NCI-H2029 treated with DMSO at 0.1 percent for 48 hours (cell line): Measurements from ENCODE around the gene ME3.
"Not testable (repeated sequence)": the region's sequence is repeated elsewhere in the genome, so short reads cannot be mapped to it uniquely, and the experiment has no call there.

Experiments
- DNase-seq: peaks from one replicate; lab custom pipeline; 2025; lab: John Stamatoyannopoulos, UW

Gene ME3

DNA sequence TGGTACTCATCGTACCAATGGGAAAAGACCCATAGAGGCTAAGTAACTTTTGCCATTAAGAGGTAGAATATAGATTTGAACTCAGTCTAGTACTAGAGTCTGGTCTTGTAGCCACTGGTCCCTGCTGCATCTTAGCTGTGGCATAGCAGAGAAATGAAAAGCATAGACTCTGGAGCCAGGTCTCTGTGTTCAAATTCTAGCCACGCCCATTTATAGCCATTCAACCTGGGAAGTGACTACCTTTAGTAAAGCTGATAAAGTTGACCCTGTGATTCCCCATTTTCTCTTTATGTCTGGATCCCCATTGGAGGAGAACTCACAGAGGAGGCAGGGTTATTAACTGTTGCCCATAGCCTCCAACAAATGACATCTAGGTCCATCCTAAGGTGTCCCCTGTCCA lies 113.6 kb downstream of the ME3 start:
- DNase-seq: no peak

DNA sequence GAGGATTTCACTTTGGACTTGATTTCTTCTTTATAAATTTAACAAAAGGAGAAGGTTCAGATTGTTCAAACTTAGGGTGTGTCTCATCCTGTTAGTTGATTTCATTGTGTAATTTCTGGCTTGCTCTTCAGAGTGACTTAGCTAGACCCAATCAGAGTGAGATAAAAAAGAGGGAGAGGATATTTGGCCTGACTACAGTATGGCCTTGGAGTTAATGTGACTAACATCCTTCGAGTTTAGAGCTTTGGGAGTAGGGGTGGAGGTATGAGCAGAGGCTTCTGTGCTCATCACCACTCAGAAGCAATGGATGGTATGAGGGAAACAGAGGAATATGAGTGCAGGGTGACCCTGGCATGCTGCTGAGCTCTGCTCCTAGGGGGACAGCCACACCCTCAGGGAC lies 114.2 kb downstream of the ME3 start:
- DNase-seq: no peak

DNA sequence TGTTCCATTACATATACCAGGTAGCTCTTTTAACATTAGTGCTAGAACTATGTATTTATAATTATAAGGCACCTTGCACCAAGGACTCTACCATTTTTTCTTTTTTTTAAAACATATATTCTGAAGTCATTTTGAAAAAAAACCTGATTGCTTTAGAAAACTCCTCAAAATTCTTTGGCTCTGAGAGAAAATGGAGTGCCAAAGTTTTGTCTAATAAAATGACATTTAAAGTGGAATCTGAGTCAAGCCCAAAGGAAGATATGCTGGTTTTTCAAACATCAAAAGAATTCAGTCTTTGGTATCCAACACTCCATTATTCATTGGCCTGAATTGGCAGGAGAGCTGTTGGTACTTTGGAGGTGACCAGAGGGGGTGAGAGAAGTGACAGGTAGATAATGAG lies 116.5 kb downstream of the ME3 start:
- no peak for DNase-seq

GRCh38 chr11:86555401-86555800 lies 117.0 kb downstream of the ME3 start:
- DNase-seq: no peak

DNA sequence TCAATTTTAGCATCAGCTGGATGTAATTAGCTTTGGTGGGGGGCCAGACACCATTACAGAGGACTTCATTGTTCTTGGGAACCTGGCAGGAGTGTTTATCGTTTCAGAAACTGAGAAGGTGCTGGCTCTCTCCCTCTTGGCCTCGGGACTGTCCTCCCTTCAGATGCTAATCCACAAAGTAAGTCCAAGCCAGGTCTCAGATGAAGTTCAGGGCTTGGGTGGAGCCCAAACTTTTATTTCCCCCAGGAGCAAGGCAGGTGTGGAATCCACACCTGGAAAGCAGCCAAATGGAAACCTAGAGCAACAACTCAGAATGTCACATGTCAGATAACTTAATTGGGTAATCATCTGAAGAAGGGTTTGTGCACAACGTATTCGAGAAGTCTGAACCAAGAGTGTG lies 119.2 kb downstream of the ME3 start:
- no peak for DNase-seq

DNA sequence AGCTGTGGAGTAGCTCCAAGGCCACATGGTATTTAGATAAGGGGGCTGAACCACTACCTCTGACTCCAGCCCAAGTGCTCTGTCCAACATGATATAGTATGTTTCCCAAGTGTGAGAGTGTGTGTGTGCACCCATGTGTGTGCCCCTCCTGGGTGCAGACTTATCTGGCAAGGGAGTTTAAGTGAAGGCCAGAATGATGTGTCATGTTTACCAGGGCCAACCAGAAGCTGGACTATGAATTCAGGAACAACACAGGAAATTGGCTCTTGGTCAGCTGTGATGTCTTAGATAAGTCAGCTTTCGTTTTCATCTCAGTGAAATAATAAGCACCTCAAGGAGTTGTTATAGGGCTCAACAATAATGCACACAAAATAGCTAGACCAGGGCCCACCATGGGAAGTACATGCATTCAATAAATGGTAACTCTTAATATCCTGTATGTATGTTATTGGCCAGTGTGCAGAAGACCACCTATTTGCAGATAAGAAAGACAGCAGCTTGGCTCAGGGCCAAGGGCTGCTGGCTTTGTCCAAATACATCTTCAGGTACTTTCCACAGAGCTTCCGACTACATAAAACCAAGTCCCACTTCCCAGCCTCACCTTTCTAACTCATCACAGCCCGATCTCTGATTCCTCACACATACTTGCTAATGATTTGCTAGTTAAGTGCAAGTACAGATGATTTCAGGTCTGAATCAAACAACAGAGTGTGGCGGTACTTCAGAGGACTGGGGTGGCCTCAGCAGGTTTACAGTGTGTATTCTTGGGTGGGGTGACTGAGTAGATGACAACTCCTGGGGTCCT lies 120.9 kb downstream of the ME3 start:
- peak; percentile 44 for DNase-seq

GRCh38 chr11:86550757-86551156 lies 121.7 kb downstream of the ME3 start:
- no peak for DNase-seq

DNA sequence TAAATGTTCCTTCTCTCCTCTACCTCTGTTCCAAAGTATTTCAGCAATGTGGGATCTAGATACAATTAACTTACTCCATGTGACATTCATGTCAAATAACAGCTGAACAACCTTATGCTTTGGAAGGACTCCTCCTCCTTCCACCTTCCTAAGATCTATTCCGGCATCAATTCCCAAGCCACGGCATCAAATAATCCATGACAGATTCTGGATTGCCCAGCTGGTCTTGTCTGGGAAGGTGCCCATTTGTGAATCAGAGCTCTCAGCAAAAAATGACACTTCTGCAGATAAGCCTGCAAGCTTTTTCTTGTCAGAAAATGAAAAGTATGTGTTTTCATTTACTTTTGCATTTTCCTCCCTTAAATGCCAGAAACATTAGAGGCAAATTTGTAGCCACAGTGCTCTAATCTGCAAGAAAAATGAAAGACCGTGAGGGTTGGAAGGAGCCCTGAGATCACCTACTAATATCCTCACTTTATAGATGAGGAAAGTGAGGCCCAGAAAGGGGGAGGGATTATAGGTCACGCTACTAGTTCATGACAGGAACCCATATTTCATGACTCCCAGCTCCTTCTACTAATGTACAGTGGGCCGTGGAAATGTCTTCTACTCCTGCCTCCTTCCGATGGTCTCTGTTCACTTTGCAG lies 124.0 kb downstream of the ME3 start:
- DNase-seq: no peak

- no peak for DNase-seq
These were observed 124.7 kb downstream of the ME3 start for GRCh38 chr11:86547727-86548126.

DNA sequence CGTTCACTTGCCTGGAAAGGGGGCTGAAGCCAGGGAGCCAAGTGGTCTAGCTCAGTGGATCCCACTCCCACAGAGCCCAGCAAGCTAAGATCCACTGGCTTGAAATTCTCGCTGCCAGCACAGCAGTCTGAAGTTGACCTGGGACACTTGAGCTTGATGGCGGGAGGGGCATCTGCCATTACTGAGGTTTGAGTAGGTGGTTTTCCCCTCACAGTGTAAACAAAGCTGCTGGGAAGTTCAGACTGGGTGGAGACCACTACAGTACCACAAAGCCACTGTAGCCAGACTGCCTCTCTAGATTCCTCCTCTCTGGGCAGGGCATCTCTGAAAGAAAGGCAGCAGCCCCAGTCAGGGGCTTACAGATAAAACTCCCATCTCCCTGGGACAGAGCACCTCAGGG lies 131.1 kb downstream of the ME3 start:
- not testable (repeated sequence) for DNase-seq

DNA sequence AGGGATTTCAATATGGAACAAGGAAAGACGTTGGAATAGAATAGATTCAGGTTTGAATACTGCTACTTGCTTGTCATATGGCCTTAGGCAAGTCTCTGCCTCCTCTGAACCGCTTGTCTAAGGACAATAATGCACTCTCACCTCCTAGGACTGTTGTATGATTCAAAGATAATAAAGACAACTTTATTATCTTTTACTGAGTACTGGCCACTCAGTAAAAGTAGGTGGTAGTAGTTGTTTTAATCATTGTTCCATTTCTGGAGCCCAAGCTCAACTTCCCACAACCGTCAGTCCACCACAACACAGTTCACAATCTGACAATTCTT lies 134.2 kb downstream of the ME3 start:
- DNase-seq: no peak

DNA sequence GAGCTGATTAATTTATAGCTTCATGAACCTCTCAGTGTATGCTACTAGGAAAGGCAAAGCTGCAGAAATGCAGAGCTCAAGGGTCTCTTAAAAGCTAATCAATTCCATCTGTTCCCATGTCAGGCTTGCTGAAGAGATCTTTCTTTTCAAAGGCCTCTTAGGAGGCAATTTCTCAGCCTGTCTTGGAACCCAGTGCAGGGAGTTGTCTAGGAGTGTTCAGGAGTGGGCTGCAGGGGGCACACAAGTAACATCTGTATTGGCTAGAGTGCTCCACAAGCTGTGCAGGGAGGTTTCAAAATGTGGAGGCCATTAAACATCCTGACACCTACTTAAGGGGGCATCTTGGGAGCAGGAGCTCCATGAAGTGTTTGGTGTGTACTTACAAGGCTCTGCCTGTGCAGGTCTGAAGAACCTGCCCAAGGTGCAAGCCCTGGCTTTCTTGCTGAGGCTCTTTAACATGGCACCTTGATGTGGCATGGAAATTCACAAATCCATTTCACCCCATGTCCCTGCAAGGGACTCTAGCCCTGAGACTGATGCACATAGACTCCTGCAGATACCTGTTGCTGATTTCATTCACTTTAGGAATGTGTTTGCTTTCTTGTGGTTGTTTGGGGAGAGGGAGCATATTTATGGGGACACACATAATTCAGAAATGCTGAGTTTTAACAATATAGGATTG lies 134.7 kb downstream of the ME3 start:
- DNase-seq: no peak

DNA sequence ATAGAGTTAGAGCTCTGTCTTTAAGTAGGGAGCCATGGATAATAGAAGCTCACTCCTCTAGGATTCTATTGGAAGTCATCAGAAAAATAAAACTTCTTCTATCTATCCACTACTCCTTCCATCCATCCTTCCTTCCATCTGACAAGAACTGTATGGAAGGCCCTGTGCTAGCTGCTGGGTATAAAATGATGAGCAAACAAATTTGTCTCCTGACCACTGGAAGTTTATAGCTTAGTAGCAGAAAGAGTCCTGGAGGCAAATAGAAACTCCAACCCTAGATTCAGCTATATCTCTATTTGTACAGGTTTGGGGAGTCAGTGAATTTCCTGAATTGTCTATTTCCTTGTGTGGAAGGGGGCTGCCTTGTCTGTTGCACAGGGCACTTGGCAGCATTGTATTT lies 136.6 kb downstream of the ME3 start:
- no peak for DNase-seq

GRCh38 chr11:86524620-86525352 lies 147.6 kb downstream of the ME3 start:
- DNase-seq: no peak

GRCh38 chr11:86523738-86524619 lies 148.4 kb downstream of the ME3 start:
- DNase-seq: no peak

DNA sequence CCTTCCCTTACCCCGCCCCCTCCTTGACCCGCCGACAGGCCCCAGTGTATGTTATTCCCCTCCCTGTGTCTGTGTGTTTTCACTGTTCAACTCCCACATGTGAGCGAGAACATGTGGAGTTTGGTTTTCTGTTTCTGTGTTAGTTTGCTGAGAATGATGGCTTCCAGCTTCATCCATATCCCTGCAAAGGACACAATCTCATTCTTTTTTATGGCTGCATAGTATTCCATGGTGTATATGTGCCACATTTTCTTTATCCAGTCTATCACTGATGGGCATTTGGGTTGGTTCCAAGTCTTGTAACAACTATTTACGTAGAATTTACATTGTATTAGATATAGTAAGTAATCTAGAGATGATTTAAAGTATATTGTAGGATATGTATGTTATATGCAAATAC lies 149.9 kb downstream of the ME3 start:
- DNase-seq: not testable (repeated sequence)

- DNase-seq: no peak
These were observed 153.1 kb downstream of the ME3 start for GRCh38 chr11:86519064-86519911.

- DNase-seq: no peak
These were observed 154.2 kb downstream of the ME3 start for GRCh38 chr11:86518211-86518610.

- DNase-seq: no peak
These were observed 154.9 kb downstream of the ME3 start for GRCh38 chr11:86517557-86517956.

DNA sequence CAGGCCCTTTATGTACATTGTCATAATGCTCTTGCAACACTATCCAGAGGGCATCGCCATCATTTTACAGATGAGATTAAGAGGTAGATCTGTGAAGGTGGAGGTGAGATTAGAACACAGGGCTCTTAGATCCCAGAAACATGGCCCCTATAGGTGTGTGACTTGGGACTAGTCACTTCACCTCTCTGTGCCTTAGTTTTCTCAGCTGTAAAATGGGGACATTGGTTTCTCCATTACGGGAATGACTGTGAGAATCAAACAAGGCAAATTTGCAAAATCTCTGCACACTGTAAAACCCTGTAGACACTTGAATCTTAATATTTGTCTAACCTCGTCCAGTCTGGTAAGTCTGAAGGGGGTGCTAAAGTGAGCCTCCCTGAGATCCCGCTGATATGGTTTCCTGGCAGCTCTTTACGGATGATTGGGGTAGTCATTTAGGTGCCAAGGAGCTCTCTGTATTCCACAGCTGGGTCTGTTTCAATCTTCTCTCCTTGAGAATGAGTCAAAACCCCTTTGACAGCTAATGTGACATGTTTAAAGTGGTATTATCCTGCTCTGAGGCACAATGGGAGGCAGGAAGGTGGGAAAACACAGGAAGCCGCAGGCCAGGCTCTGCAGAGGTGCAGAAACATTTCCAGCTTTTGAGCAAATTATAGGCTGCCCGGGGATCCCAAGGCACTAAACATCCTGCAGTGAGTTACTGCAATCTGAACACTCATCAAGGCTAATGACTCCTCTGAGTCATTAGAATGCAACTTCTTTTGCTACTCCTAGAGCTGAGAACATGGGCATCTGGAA lies 156.9 kb downstream of the ME3 start:
- no peak for DNase-seq
